ENCODE results near the gene HK1.

HK1 gene

DNA sequence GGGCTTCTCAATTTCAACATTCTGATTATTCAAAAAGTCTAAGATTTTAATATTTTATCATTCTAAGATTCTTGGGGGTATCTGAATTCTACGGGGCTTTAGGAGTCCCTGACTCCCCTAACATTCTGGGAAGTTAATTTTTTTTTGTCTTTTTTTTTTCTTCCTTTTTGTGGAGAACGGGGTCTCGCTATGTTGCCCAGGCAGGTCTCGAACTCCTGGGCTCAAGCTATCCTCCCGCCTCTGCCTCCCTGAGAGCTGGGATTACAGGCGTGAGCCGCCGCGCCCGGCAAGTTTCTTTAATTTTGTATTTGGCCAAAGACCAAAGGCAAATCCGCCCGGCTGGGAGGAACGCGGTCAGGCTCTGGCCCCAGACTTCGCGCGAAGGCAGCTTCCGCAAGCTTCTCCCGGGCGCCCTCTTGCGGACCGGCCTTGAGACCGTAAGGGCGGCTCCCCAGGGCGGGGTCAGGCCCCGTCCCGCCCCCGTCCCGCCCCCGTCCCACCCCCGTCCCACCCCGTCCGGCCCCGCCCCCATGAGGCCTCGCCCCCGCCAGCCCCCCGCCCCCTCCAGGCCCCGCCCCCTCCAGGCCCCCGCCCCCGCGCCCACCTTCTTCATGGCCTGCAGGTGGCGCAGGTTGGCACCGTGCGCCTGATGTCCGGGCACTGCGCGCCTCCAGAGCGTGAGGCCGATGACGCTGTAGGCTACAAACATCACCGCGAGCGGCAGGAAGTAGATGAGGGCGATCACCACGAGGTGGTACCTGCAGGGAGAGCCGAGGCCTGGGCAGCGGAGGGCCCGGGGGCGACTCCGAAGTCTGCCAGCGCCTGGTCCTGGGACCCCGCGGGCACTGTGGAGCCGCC, 130.3 kb downstream of the HK1 start:
- DNase-seq: peak; percentile 76

DNA sequence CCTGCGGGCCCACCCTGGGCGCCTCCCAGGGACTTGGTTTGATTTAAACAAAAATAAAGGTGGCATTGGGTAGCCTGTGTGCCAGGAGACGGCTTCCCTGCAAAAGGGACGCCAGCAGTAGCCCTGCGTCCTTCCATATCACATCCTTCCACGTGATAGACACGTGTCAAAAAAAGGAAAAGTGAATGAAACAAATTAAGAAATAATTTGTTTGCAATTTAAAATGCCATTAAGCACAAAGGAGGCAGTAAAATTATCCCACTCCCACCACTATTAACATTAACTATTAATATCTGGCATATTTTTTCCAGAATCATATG, 130.8 kb downstream of the HK1 start:
- DNase-seq: no peak

DNA sequence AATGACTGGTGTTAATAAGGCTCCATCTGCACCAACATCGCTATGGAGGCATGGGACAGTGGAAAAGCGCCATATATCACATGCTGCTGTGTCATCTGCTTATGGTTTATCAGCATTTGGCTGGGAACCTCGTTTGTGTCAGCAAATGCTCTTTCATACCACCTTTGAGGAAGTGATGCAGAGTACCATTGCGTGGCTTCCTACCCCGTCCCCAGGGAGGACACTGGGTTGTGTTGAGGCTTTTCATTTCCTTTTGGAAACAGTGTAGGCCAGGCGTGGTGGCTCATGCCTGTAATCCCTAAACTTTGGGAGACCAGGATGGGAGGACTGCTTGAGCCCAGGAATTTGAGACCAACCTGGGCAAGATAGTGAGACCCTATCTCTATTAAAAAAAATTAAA, 131.7 kb downstream of the HK1 start:
- no peak for DNase-seq

DNA sequence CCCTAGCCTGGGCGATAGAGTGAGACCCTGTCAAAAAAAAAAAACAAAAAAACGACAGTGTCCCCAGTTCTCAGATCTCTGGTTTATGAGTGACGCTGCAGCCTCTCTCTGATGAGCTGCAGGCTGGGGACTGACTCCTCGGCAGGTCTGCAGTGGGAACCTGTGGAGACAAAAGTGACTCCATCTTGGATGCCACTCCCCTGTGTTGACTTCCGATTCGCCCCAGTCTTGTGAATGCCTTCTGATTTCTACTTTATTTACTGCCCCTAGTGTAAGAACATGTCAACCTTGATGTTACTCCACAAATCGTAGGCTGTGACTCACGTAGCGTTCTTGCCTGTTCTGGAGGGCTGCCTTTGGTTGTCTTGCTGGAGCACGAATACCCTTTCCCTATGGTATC, 132.2 kb downstream of the HK1 start:
- no peak for DNase-seq

DNA sequence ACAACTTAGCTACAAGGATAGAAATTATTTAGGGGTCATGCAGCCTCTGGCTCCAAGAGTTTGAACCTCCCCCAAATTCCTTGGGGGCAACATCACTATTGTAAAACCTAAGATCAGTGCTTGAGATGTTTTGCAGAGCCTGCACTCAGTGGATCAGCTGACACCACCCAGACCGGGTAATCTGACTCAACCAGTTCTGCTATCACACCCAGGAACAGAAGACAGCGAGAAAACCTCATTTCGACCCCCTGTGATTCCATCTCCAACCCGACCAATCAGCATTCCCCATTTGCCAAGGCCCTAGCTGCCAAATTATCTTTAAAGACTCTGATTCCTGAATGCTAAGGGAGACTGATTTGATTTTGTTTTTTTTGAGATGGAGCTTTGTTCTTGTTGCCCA, 133.2 kb downstream of the HK1 start:
- DNase-seq: no peak

DNA sequence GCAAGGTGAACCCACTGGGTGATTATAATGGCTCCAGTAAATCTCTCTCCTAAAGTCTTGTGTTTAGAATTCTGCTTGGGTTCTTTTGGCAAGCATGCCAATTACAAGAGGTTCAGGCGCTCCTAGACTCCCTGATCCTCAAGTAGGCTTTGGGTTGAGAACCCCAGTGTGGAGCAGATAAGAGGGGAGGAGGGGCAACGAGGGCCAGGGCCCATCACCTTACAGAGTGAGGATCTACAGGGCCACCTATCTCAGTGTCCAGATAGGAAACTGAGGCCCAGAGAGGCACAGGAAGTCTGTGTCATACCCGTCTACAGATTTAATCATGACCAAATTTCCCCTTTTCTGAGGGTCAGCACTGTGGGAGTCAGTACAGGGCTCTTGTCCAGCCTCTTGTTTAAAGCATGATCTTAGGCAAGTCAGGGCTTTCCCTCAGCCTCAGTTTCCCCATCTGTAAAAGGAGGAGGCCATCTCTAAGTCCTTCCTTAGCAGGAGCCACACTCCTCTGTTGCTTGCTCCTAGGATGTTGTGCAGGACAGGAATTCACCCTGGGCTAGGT, 134.0 kb downstream of the HK1 start:
- DNase-seq: no peak

DNA sequence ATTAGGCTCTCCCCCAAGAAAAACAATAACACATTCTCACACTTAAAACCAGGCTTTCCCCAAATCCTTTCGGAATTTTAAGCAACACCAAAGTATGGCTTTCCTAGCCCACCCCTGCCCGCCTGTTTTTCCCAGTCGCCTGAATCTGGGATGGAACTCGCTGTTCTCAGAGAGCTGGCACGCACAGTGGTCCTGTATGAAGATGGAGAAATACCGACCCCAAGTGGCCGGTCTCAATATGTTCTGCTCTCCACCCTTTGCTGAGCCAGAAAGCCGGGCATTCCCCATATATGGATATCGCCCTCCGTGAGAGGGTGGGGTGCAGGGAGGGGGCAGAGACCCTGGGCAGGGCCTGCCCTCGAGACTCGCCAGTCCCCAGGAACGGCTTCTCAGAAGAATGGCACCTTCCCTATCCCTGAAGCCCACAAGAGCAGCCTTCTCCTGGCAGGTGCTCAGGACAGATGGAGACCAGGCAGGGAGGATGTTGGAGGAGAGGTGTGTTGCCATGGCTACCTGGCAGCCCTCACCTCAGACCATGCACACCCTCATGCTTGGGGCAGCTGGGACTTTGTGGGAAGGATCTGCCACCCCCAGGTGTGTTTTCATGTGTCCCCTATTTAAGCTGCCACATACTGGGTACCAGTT, 135.0 kb downstream of the HK1 start:
- DNase-seq: peak; percentile 88

DNA sequence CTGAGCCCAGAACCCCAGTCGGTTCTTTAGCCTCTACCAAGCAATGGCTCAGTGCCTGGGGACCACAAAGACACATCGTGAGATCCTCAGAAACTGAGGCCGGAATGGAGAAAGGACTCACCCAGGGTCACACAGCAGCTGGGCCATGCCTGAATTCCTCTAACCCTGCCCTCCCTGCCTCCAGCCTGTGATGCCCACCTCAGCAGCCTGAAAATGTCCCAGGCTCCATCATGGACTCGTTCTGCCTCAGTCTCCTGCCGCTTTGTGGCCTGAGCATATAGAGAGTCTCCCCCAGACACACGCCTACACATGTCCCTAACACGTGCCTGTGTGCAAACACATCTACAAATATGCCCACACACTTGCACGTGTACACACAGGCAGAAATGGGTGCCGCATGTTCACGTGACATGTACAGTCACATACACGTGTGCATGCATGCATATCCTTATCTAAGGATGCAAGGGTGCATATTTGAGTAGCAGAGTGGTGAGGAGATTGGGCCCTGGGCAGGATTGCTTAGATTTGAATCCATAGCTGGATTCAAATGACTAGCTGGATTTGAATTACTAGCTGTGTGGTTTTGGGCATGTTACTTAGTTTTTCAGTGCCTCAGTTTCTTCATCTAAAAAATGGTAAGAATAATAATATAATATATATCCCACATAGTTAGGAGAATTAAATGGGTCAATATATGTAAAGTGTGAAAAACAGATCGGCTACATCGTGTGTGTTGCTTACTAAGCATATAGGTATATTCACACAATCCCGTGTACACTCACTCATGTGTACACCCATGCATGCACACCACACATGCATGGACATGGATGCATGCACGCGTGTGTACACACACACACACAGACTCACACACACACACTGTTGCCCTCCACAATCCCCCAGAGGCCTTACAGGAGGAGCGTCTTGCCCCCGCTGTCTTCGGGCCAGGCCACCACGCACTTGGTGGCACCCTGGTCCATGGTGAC, 136.0 kb downstream of the HK1 start:
- no peak for DNase-seq

DNA sequence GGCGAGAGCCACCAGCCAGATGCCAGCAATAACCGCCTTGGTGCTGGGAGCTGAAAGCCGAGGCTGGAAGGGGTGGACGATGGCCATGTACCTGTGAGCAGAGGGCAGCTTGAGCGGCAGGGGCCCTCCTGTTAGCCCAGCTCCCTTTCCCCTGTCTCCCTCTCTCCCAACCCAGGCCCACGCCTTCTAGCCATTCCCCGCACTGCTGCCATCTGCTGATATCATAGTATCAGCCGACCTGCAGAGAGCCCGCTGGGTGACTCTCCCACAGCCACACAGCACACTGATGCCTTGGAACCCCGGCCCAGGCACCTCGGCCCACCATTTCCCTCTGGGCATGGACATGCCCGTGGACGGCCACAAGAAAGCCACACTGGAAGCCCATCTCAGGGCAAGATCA, 136.8 kb downstream of the HK1 start:
- no peak for DNase-seq

DNA sequence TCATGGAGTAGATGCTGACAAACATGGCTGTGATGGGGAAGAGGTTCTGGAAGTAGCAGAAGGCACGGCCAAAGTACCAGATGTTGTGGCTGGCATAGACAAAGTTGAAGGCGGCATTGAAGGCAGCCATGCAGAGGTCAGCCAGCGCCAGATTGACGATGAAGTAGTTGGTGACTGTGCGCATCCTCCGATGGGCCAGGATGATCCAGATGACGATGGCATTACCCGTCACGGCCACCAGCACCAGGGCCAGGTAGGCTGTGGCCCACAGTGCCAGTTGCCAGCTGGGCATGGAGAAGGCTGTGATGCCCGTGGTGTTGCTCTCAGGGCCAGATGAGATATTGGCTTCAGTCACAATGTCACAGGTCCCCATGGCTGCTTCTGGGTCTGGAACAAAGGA, 137.7 kb downstream of the HK1 start:
- no peak for DNase-seq

DNA sequence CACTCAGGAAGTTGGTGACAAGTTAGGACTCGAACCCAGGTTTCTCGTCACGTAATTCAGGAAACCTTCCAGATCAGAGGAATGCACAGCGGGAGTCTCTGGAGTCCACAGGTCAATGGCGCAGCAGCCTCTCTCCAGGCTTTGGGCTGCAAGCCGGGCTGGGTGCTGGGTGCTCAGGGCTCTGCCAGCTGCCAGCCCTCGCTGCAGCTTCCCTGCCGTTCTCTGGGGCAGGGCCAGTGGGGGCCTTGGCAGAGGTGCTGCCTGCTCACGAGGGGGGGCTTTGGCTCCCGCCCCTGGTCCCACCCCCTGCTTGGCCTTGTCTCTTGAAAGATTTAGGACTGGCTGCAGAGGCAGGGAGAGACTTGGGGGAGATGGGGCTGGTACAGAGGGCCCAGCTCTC, 138.4 kb downstream of the HK1 start, which contains the start of gene TACR2:
TACR2 (minus strand) TSS at position 224 of the 400 bp plus-strand sequence. CDS start 595 bp downstream, outside the sequence.
- DNase-seq: no peak

DNA sequence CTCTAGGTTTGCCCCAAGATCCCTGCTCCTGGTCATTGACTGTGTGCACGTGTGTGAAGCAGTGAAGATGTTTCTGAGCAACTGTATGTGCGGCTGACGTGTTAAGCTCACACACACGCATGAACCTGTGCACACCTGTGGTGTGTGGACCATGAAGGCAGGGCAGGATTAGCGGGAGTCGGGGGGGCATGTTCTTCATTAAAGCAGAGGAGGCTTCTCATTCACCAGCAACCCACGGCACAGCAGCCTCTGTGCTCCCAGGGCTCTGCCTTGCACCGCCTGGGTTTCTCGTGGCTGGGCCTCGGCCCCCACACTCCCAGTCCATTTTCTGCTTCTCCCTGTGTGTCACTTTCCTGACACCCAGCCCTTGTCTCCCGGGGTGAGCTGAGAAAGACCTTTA, 139.2 kb downstream of the HK1 start:
- no peak for DNase-seq

DNA sequence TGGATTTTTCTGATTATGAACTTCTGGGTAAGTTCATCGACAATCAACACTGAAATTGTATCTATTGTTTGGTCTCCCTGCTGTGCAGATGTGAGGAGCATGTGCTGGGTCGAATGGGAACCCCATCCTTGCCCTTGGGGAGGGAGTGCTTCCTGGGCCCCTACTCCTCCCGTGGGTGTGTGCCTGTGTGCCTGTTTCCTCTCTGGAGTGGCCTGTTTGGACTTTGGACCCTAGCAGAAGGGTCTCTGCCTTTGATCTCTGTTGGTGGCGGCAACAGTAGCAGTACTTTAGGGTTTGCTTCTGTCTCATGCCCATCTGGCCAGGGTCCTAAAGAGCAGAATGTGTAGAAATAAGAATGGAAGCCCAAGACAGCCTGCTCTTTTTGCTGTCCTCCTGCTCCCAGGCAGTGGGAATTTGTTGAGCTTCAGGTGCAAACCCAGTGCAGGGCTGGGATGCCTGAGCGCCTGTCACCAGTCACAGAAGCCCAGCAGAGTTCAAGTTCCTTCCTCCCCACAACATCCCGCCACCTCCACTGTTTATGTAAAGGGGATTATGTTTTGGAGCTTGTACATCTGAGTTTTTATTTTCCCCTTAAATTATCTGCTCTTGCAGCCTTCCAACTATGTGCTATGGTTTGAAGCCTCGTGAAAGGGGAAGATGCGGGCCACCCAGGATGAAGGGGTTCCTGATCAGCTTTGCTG, 139.9 kb downstream of the HK1 start:
- no peak for DNase-seq

DNA sequence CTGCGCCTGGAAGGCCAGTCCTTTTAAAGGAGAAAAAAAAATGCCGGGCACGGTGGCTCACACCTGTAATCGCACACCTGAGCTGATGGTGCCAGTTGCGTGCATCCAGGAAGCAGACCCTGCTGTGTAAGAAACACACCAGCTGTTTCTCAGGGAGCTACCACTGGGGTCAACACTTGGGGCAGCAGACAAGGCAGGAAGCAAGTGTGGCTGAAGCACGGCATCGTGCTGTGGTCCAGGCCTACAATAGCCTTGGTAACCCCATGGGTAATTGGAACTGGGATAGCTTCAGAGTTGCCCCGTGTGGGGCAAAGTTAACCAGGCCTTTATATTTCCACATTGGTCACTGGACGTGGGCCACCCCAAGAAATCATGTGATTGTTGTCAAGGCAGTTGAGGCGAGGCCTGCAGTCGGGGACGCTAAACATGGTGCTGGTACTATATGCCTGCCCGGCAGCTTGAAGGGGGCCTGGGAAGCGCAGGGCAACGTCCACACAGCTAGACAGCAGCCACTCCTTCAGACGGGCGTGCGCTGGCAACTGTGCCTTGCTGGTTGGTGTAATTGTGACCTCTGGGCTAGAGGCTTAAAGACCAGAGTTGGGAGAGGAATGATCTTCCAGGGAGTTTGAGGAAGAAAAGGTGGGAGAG, 140.9 kb downstream of the HK1 start:
- DNase-seq: no peak

DNA sequence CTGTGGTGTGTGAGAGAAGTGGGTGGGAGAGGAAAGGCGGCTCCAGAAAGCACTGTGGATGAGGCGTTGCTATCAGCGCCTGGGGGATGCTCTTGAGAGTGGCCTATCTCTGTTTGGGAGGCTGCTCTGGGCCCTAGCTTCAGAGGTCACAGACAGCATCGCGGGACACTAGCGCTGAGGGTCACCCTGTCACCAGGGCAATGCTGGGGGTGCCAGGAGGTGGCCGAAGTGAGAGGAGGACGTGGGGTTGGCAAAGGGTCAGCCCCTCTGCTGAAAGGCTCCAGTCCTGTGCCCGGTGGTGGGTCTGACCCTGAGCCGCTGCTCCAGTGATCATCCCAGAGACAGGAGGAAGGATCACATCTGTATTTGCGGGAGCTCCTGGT, 141.4 kb downstream of the HK1 start:
- no peak for DNase-seq

DNA sequence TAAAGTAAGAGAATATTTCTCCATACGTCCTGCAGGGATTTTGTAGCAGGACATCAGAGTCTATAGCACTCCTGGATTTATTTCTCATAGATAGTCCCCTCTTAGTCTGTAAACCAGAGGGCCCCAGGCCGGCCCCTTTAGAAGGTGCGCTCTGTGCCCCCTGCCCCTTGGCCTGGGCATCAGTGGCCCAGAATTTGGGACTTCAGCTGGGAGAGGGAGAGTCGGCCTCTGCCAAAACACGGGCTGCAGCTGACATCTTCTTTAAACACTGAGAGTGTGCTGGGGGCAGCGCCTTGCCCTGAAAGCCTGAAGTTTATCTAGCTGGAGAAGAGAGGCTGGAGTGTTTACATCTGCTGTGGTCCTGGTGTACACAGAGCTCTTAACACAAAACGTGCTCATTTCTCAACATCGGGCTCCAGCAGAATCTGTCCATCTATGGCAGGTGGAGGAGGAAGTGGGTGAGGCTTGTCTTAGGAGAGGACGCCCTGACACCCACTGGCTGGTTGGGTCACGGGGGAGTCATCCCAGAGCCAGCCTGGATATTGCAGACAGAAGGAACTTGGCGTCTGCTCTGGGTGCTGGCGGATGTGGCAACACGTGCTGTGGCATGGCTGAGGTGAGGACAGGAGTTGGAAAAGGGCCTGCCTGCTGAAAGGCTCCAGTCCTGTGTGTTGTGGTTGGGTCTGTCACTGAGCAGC, 143.5 kb downstream of the HK1 start:
- DNase-seq: no peak

DNA sequence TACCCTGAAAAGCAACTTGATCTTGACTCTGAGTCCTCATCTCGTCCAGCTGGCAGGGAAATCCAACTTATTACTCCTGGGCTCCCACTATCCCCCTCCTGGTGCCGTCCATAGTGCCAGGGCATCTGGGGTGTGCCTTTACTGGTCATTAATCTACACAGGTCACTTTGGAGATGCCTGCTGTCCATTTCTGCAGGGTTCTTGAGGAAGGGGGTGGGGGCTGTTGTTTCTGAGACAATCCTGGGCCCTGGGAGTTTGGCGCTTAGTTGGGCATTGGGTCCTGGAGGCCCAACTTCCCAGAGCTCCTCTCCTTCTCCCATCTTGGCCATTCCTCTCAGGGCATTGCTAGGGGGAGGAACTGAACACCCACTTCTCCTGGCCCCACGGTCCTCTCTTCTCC, 144.4 kb downstream of the HK1 start:
- DNase-seq: no peak

DNA sequence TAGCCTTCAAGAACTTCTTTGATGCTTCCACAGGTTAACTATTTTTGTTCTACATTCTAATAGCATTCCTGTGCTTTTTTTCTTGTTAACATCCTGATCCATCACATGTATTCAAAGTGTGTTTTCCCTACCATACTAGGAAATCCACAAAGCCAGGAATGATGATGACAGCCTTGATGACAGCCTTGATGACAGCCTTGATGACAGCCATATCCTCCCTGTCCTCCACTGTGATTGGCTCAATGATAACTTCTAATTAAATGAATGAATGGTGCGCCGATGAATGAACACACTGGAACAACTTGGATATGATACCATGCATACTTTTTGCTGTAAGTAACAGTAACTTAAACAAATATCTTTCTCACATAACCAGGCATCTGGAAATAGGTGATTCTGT, 146.7 kb downstream of the HK1 start:
- DNase-seq: no peak

DNA sequence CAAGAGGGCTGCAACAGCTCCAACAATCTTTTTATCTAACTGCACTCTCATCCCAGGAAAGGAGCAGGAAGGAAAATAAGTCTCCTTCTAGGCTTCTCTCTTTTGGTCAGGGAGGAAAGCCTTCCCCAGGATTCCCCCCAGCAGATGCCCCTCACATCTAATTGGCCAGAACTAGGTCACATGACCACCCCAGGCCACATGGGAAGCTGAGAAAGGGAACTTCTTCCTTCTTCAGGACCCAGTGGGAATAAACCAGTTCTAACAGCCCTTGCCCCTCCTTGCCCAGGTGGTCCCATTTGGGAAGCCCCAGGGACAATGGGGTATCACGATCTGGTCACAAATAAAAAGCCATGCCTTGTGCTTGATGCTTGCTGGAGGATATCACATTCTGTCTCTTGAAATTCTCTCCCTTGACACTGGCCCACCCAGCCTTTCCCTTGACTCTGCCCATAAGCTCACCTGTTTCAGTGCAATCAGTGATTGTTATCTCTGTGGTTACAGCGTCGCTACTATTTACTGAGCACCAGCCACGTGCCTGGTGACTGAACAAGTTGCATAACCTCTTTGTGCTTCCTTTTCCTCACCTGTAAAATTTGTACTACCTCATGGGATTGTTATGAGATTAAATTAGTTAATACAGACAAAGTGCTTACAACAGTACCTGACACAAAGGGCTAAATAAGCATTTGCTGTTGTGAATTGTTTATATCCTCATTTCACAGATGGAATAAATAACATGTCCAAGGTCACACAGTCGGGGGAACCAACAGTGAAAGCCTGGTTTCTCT, 147.4 kb downstream of the HK1 start:
- peak; percentile 26 for DNase-seq

DNA sequence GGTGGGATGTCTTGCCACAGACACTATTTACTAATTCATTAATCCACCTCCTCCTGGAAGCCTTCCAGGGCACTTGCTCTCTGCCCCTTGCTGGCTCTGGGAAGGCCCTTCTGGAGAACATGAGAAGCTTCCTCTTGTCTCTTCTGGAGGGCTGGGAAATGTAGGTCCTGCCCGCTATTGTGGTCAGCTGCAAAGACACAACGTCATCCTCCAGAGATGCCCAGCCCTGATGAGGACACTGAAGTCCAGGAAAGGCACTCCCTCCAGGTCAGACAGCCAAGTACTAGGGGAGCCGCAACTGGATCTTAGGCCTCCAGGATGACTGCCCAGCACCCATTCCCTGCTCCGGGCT, 148.1 kb downstream of the HK1 start:
- no peak for DNase-seq

DNA sequence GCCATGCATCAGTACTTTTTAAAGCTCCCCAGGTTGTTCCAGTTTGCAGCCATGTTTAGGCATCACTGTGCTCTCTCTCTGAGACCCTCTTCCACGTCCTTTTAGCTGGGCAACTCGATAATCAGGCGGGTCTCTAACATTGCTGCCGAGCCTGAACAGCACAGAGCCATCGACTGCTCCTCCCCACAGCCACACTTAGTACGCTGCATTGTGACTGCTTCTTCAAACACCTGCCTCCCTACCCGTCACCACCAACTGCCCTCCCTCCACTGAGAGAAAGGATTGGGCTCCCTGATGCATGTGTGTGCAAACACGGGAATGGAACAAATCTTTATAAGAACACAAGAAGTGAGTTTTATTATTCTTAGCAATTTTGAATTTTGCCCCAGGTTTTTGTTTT, 149.9 kb downstream of the HK1 start:
- peak; percentile 27 for DNase-seq

Data from NCI-H2171 treated with DMSO at 0.1 percent for 48 hours (cell line).